PFSK-1 (cell line): ENCODE data around the gene ICOS.

Experiments
- POLR2AphosphoS5 ChIP-seq: IDR thresholded peaks from 2 replicates; pipeline ENCODE4 v1.6.1; 2012; ENCODE audit warnings: low read depth, mild to moderate bottlenecking, control low read depth, low read length, moderate library complexity
- REST ChIP-seq, 2 experiments: IDR thresholded peaks; 2 replicates each; pipeline versions ENCODE4 v1.6.1 to v1.8.0; 2011 to 2012; ENCODE audit warnings: low read depth in 2 of 2, low read length in 2 of 2, control low read depth in 1 of 2, inconsistent platforms in 1 of 2, mild to moderate bottlenecking in 1 of 2, moderate library complexity in 1 of 2; ENCODE audit not compliant: insufficient read depth in 1 of 2
- SIN3A ChIP-seq: IDR thresholded peaks from 2 replicates; pipeline ENCODE4 v1.6.1; 2012; ENCODE audit warnings: mild to moderate bottlenecking, low read length, moderate library complexity, borderline replicate concordance; ENCODE audit not compliant: insufficient read depth
- TAF1 ChIP-seq: IDR thresholded peaks from 2 replicates; pipeline ENCODE4 v1.6.1; 2012; ENCODE audit warnings: low read length, control low read depth, borderline replicate concordance; ENCODE audit not compliant: insufficient read depth

- TF ChIP-seq REST (IDR thresholded peaks at IDR 0.05; ENCODE audit: insufficient read depth in 1 of 2, low read depth in 2 of 2, low read length in 2 of 2) (no peak), POLR2AphosphoS5 (no peak), SIN3A (no peak), TAF1 (no peak)
Measured at GRCh38 chr2:203975912-203976311, 39.3 kb downstream of the ICOS start.
